ENCODE results near the gene HSF2.
"Not testable (repeated sequence)": the region's sequence is repeated elsewhere in the genome, so short reads cannot be mapped to it uniquely, and the experiment has no call there.

The HSF2 gene

DNA sequence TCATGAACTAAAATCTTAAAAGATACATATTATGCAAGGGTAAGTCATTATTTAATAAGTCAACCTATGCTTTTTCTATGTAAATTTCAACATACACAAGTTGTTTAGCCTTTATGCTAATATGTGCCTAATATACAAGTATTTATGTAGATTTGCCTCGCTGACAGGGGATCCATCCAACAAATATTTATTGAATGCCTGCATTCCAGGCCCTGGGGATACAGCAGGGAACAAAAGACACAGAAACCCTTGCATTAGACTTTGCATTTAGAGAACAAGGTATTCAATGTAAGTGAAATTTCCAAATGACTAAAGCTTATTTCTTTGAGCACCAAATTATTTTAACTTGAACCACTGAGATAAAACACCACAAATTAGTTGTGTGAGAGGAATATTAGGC lies 53.1 kb downstream of the HSF2 start:
- DNase-seq (ENCODE audit: low read depth in 2 of 2), result no peak

DNA sequence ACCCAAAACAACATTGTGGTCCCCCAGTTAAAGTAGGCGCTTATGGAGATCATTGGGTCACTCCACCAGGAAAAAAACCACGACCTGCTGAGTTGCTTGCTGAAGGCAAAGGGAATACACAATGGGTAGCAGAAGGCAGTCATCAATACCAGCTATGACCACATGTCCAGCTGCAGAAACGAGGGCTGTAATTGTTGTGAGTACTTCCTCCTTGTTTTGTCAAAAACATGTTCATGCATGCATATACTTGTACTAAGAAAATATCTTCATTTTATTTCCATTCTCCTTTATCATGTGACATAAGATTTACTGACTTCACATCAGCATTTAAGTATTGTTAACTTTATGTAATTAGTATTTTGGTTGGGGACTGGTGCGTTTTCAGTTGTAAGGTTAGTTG lies 55.2 kb downstream of the HSF2 start:
- no peak for DNase-seq (ENCODE audit: low read depth in 2 of 2)

DNA sequence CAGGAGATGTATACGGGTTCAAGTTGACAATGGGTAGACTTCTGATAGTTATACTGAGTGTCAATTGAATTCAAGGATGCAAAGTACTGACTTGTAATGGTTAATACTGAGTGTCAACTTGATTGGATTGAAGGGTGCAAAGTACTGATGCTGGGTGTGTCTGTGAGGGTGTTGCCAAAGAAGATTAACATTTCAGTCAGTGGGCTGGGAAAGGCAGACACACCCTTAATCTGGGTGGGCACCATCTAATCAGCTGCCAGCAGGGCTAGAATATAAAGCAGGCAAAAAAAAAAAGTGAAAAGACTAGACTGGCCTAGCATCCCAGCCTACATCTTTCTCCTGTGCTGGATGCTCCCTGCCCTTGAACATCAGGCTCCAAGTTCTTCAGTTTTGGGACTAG lies 55.7 kb downstream of the HSF2 start:
- not testable (repeated sequence) for DNase-seq (ENCODE audit: low read depth in 2 of 2)

DNA sequence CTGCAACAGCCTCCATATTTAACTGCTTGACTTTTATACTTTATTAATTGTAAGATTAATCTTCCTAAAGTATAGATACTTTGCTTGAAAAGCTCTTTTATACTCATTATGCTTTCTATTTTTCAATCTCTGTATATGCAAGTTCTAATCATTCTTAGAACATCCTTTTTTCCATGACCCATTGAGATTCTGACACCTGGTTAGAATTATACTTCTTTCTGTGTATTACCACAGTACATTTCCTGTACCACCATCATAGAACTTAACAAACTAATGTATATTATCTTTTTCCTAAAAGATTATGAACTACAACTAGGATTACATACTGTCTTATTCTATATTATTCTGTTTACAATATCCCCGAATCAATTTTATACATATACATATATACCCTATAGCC lies 58.6 kb downstream of the HSF2 start:
- no peak for DNase-seq (ENCODE audit: low read depth in 2 of 2)

DNA sequence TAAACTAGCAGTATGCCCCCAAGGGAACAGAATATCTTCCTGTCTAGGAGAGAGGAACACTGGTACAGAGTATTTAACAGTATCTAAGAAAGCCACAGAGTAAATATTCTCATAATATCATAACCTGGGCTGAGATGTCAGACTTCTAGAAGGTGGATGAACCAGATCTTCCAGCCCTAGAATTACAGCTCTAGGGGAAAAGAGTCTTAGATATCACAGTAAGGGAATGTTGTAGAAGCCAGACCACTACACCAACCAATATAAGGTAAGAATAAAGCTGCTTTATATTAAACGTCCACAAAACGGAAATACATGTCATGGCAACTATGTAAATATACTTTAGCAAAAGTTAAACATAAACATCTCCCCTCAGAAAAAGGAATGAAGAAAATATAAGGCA lies 59.8 kb downstream of the HSF2 start:
- DNase-seq (ENCODE audit: low read depth in 2 of 2), result no peak

DNA sequence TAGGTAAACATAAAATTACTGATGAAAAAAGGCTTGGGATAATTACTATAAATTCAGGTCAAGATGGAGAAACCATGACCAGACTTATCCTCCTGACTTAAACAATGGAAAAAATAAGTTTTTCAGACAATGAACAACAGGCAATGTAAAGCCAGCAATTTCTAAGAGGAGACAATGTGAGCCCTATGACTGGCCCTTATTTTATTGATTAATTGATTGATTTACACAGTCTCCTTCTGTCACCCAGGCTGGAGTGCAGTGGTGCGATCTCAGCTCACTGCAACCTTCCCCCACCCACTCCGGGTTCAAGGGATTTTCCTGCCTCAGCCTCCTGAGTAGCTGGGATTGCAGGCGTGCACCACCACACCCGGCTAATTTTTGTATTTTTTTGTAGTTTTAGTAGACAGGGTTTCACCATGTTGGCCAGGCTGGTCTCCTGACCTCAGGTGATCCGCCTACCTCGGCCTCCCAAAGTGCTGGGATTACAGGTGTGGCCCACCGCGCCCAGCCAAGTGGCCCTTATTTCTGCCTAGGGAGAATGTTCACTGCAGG lies 60.5 kb downstream of the HSF2 start:
- not testable (repeated sequence) for DNase-seq (ENCODE audit: low read depth in 2 of 2)

DNA sequence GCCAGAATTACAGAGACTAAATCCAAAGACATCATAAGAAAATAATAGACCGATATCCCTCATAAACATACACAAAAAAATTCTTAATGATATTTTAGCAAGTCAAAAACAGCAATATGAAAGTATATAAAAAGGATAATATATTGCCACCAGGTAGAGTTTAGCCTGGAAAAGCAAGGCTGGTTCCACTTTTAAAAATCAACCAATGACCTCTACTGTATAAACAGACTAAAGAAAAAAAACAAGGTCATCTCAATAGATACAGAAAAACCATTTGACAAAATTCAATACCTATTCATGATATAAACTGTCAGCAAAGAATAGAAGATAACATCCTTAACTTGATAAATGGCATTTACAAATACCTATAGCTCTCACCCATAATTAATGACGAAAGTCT lies 62.4 kb downstream of the HSF2 start:
- DNase-seq (ENCODE audit: low read depth in 2 of 2), result no peak

DNA sequence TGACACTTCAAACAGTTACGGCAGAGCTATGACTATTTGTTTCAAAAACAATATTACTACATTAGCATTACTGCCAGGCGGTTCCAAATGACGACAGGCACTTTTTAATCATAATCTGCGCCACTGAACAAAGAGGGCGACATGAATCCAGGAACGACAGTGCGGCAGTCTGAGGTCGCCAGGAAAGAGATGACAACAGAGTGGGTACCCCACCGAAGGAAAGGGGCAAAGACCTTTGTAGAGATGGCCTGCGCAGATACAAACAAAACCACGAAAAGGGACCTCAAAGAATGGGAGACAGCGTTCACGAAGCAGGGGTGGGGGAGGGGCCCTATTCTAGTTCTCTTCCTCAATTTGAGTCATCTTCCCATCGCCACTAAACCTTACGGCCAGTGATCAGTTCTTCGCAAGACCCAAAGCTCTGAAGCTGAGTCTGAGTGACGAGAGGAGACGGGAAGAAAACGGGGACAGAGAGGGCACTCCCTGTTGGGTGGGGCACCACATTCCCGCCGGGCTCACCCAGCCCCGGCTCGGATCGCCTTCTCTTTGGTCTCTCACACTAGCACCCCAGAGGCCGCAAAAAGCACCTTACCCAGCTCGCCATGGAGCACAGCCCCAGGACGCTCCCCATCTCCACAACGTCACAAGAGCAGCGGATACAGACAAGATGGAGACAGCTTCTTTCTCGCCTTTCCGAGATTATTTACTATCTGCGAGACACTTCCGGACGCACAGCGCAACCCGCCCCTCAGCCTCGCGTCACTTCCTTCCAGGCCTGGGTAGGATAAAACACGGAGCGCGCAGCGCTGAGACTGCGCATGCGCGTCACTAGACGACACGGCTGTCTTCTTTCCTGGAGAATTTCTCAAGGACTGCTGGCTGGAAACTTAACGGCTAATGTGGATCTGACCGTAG lies 71.9 kb downstream of the HSF2 start, which contains the start of gene SERINC1:
SERINC1 (minus strand) TSS at position 701 of the 915 bp plus-strand sequence; CDS start at position 631, 70 bp downstream.
- peak; percentile 81 to 83 for DNase-seq (ENCODE audit: low read depth in 2 of 2)

DNA sequence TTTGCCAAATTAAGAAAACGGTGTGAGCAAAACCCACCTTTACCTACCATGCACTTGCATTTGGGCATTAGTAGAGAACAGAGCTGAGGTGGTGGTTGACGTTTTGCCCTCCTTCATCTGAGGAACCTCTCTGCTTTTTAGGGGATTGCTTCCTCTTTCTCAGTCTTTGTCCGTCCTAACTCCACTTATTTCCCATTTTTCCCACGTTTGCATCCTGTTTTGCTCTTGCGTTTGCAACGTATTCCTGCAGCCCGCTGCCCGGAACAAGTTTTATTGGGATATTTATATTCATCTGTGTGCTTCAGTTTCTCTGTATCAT lies 72.5 kb downstream of the HSF2 start:
- no peak for DNase-seq (ENCODE audit: low read depth in 2 of 2)

DNA sequence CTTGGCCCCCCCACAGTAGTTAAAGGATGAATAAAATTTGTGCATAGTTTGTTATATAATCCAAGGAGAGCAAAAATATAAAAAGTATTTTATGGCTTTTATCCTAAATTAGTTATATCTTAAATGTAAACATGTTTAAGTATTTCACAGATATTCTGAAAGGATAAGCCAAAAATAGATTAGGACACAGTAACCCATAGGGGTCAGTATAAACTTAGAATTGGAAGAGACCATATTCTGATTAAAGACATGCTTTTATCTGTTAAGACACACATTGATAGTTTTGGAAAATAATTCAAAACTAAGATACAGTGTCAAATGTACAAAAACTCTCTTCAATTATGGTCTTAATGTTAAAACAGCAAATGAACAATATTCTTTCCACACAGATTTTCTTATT lies 76.7 kb downstream of the HSF2 start:
- DNase-seq (ENCODE audit: low read depth in 2 of 2), result no peak

DNA sequence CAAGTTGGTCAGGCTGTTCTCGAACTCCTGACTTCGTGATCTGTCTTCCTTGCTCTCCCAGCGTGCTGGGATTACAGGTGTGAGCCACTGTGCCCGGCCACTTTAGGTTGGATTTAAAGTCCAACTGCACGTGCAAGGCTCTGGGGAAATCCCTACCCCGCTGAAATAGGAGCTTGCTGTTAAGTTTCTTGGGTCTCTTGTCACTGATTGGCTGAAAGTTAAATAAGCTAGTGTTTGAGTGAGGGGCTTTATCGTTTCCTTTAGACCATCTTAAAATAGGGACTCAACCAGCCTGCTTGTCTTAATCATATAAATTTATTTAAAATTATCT lies 83.3 kb downstream of the HSF2 start:
- no peak for DNase-seq (ENCODE audit: low read depth in 2 of 2)
